Choroid plexus epithelial cell (primary cell): ENCODE data around the gene TPD52L1.
A peak's percentile ranks its signal among the peaks of the same experiment; 100 is the strongest.

Source experiments
- DNase-seq: peaks from one replicate; pipeline ENCODE4 v3.0.0-alpha.2; 2010; ENCODE audit warnings: low read depth
- H3K4me3 ChIP-seq: 2 replicates; pipeline ENCODE4 v1.5.1; 2011; ENCODE audit warnings: low read depth, mild to moderate bottlenecking, control low read depth, low read length, moderate library complexity
- TF ChIP-seq, protein P1 (sequence below): conservative IDR thresholded peaks from 2 replicates; pipeline ENCODE4 v1.5.1; 2011; ENCODE audit warnings: low read depth, mild to moderate bottlenecking, control low read depth, inconsistent platforms, low read length, moderate library complexity

Gene TPD52L1

DNA sequence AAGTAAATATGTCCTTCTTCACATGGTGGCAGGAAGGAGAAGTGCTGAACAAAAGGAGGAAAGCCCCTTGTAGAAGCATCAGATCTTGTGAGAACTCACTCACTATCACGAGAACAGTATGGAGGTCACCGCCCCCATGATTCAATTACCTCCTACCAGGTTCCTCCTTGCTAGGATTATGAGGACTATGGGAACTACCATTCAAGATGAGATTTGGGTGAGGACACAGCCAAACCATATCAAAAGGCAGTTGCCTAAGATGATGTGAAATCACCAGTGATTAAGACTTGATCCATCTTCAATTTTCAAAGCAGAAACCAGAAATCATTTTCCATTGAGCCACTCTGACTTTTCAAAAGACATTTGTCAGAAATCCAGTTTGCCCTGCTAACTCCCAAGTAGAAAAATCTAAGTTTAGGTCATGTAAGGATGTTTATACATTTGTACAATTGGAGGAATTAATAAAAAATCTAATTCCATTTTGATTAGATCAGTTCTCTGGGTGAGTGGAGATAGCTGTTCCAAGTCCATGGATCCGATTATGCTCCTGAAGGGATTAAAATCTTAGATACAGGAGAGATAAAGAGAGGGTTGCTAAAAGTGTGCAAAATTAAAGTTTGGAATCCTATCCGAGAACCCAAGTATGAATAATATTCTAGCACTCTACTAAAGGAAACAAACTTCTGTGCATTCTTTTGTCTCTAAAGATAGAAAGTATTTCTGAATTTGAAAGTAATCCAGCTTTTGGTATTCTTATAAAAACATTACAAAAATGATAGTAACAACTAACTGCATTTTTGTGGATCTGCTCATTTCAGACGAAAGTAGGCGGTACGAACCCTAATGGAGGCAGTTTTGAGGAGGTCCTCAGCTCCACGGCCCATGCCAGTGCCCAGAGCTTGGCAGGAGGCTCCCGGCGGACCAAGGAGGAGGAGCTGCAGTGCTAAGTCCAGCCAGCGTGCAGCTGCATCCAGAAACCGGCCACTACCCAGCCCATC, 108.7 kb downstream of the TPD52L1 start:
- DNase-seq, result peak; percentile 76
- TF ChIP-seq, protein P1, sequence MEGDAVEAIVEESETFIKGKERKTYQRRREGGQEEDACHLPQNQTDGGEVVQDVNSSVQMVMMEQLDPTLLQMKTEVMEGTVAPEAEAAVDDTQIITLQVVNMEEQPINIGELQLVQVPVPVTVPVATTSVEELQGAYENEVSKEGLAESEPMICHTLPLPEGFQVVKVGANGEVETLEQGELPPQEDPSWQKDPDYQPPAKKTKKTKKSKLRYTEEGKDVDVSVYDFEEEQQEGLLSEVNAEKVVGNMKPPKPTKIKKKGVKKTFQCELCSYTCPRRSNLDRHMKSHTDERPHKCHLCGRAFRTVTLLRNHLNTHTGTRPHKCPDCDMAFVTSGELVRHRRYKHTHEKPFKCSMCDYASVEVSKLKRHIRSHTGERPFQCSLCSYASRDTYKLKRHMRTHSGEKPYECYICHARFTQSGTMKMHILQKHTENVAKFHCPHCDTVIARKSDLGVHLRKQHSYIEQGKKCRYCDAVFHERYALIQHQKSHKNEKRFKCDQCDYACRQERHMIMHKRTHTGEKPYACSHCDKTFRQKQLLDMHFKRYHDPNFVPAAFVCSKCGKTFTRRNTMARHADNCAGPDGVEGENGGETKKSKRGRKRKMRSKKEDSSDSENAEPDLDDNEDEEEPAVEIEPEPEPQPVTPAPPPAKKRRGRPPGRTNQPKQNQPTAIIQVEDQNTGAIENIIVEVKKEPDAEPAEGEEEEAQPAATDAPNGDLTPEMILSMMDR, result no peak
- no peak overlapping the region for H3K4me3 ChIP-seq

DNA sequence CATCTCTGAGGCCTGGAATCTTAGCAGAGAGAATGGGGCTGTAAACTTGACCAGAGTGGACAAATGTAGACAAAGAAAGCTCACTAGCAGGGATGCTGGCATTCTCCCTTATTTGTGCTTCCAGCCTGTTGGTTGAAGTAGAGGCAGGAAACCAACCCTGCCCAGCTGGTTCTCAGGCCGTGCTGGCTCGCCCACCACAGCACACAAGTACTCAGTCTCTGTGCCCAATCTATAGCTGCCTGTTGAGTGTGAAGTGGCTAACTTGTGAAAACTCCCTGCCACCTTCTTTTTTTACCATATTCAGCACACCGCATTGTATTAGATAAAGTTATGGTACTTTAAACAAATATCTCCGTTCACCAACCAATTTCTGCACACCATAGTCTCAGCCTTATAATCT, 110.9 kb downstream of the TPD52L1 start:
- no peak overlapping the region for H3K4me3 ChIP-seq
- TF ChIP-seq, protein P1, result no peak
- no peak for DNase-seq

DNA sequence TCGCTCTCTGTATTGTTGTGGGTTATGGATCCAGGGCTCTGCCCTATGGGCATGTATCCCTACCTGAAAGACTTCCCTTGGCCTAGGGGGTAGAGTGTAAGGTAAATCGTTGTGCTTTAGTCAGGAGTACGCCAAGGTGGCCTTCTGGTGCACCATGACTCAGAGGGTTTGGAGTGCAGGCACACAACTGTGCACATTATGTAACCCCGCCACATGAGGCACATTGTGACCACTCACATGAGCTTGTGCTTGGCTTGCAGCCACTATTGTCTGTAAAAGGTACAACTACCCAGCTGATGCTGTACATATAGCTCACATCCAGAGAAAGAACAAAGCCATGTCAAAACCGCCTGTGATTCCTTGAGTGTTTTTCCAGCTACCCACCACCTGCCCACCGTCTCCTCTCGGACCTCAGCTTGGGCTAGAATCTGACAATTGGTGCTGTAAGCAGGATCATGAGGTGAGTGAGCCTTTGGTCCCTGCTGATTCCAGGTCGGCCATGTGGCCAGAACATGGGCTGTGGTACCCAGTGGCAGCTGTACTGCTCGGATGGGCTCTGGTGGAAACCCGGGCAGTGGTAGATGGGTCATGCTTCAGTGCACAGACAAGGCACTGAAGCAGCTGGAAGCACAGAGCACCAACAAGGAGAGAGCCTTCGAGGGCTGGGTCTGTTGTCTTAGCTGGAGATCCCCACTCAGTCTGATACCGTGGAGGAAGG, 114.4 kb downstream of the TPD52L1 start:
- DNase-seq, result peak; percentile 51
- TF ChIP-seq, protein P1, result no peak
- no peak overlapping the region for H3K4me3 ChIP-seq

DNA sequence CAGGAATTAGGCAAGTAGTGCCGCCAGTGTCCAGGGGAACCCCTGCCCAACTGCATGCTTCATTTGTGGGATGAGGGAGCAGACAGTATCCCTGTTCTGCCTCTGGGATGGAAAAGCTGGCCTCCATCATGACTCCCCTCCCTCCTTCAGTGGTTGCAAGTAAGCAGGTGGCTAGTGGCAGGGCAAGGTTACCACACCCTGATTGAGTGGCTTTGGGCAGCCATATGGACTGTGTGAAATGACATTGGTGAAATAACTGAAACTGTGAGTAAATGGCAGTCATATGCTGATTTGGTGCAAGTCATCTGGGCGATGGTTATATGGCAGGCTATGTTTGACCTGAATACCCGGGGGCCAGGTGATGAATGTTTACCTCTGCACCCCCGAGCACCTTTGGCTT, 115.2 kb downstream of the TPD52L1 start:
- DNase-seq, result no peak
- TF ChIP-seq, protein P1, result no peak
- no peak overlapping the region for H3K4me3 ChIP-seq

DNA sequence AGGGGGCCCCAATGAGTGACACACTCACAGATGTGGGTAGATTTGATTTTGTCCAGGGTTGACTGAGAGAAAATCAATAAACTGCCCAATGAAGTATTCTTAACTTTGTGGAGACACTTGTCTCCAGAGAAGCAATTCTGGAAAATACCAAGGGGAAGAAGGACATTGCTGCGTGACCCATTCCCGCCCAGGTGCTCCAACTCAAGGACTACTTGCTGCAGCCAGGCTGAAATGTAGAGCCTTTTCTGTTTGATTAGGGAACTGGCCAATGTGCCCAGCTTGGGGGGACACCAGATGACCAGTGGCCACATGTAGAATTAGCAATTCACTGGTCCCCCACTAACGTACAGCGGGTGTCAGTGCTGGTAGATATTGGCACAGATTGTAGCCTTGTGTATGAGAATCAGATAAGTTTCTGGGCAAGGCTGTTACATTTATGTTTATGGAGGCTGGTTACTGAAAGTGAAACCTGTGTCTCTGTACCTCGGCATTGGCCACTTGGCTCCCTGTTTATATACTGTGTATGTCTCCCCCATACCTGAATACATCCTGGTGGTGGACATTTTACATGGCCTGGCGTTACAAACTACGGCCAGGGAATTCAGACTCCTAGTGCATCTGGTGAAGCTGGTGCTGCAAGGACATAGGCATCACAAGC, 115.9 kb downstream of the TPD52L1 start:
- TF ChIP-seq, protein P1, result no peak
- DNase-seq, result no peak
- no peak overlapping the region for H3K4me3 ChIP-seq

DNA sequence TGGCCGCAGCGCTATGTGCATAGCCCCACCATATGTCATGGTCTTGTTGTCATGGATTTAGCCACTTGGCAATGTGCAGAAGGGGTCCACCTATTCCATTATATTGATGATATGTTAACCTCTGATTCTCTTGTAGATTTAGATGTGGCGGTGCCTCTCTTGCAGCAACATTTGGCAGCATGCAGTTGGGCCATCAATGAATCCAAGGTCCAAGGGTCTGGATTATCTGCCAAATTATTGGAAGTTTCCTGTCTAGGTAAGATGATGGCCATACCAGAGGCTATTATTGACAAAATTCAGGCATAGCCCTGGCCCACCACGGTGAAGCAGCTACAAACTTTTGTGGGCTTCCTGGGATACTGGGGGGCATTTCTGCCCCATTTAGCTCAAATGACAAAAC, 116.8 kb downstream of the TPD52L1 start:
- no peak overlapping the region for H3K4me3 ChIP-seq
- TF ChIP-seq, protein P1, result no peak
- no peak for DNase-seq
